ENCODE data around the gene SDHA.
"Not testable (repeated sequence)": the region's sequence is repeated elsewhere in the genome, so short reads cannot be mapped to it uniquely, and the experiment has no call there.

The SDHA gene

DNA sequence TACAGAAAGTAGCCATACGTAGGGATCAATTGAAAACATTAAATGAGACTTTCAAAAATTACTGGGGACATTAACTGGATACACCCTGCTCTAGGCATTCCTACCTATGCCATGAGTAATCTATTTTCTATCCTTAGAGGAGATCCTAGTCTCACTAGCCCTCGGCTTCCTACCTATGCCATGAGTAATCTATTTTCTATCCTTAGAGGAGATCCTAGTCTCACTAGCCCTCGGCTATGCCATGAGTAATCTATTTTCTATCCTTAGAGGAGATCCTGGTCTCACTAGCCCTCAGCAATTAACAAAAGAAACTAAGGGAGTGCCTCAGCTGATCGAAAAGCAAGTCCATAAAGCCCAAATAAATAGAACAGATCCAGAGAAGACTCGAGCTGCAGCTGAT, 27.6 kb downstream of the SDHA start:
- H3K4me1 ChIP-seq (ENCODE audit: low read length); H3K79me2 ChIP-seq (ENCODE audit: low read length); H4K20me1 ChIP-seq (ENCODE audit: insufficient read depth, low read length); H3K4me2 ChIP-seq (ENCODE audit: low read length); H3K27me3 ChIP-seq (ENCODE audit: low read depth, low read length); H3K9me3 ChIP-seq (ENCODE audit: insufficient read depth, low read length); H2AFZ ChIP-seq (ENCODE audit: low read depth, low read length); H3K36me3 ChIP-seq (replicated peaks; ENCODE audit: low read depth, low read length); H3K9ac ChIP-seq (ENCODE audit: low read length); H3K27ac ChIP-seq (ENCODE audit: low read length); H3K4me3 ChIP-seq (ENCODE audit: low read length): not testable (repeated sequence)

DNA sequence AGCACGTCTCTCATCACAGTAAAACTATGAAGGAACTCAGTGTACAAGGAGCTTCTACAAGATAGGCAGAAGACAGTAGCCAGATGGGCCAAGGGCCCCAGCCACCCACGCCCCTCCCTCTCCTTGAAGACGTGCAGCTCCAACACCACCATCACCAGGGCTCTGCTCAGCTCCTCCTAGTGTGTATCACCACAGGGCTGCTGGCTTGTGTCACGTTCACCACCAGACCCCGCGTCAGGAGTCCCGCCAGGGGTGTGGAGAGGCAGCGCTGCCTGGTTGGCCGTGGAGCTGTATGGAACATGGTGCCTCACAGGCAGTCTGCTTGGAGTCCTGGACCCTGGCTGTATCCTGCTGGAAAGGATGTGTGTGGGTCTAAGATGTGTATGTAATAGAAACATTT, 32.3 kb downstream of the SDHA start:
- not testable (repeated sequence) for H3K9me3 ChIP-seq (ENCODE audit: insufficient read depth, low read length); H3K9ac ChIP-seq (ENCODE audit: low read length); H4K20me1 ChIP-seq (ENCODE audit: insufficient read depth, low read length); H3K4me3 ChIP-seq (ENCODE audit: low read length); H3K27ac ChIP-seq (ENCODE audit: low read length); H2AFZ ChIP-seq (ENCODE audit: low read depth, low read length); H3K27me3 ChIP-seq (ENCODE audit: low read depth, low read length); H3K4me1 ChIP-seq (ENCODE audit: low read length); H3K4me2 ChIP-seq (ENCODE audit: low read length); H3K36me3 ChIP-seq (replicated peaks; ENCODE audit: low read depth, low read length); H3K79me2 ChIP-seq (ENCODE audit: low read length)

DNA sequence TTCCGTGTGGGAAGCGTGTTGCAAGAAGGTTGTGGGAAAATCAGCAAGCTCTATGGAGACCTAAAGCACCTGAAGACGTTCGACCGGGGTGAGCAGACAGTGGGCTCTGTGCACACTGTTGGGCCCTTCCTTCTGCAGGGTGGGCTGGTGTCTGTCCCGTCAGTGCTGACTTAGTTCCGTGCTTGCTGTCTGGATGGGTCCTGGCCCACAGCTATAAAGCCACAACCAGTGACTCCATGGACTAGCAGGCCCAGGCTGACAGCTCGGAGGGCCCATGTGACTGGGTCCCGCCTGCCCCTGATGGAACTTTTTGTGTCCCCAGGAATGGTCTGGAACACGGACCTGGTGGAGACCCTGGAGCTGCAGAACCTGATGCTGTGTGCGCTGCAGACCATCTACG, 32.9 kb downstream of the SDHA start:
- not testable (repeated sequence) for H3K36me3 ChIP-seq (replicated peaks; ENCODE audit: low read depth, low read length); H2AFZ ChIP-seq (ENCODE audit: low read depth, low read length); H3K9me3 ChIP-seq (ENCODE audit: insufficient read depth, low read length); H3K9ac ChIP-seq (ENCODE audit: low read length); H3K4me3 ChIP-seq (ENCODE audit: low read length); H3K27me3 ChIP-seq (ENCODE audit: low read depth, low read length); H3K4me1 ChIP-seq (ENCODE audit: low read length); H3K27ac ChIP-seq (ENCODE audit: low read length); H4K20me1 ChIP-seq (ENCODE audit: insufficient read depth, low read length); H3K4me2 ChIP-seq (ENCODE audit: low read length); H3K79me2 ChIP-seq (ENCODE audit: low read length)

DNA sequence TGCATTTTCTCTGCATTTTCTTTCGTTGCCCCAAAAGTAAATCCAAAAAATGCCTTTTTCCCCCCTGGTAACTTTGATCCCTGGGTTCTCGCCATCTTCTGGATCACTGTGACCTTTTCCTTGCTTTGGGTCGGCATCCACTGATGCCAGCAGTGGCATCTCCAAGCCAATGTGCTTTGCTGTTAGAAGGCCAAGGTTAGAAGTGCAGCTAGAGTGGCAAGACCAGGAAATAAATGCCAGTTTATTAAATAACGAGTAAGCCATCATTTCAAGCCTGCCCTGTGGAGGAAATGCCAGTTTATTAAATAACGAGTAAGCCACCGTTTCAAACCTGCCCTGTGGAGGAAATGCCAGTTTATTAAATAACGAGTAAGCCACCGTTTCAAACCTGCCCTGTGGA, 33.4 kb downstream of the SDHA start:
- H4K20me1 ChIP-seq (ENCODE audit: insufficient read depth, low read length); H2AFZ ChIP-seq (ENCODE audit: low read depth, low read length); H3K27ac ChIP-seq (ENCODE audit: low read length); H3K4me2 ChIP-seq (ENCODE audit: low read length); H3K27me3 ChIP-seq (ENCODE audit: low read depth, low read length); H3K36me3 ChIP-seq (replicated peaks; ENCODE audit: low read depth, low read length); H3K4me1 ChIP-seq (ENCODE audit: low read length); H3K9me3 ChIP-seq (ENCODE audit: insufficient read depth, low read length); H3K9ac ChIP-seq (ENCODE audit: low read length); H3K79me2 ChIP-seq (ENCODE audit: low read length); H3K4me3 ChIP-seq (ENCODE audit: low read length): not testable (repeated sequence)

DNA sequence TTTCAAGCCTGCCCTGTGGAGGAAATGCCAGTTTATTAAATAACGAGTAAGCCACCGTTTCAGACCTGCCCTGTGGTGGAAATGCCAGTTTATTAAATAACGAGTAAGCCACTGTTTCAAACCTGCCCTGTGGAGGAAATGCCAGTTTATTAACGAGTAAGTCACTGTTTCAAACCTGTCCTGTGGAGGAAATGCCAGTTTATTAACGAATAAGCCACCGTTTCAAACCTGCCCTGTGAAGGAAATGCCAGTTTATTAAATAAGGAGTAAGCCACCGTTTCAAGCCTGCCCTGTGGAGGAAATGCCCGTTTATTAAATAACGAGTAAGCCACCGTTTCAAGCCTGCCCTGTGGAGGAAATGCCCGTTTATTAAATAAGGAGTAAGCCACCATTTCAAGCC, 33.9 kb downstream of the SDHA start:
- H3K9me3 ChIP-seq (ENCODE audit: insufficient read depth, low read length); H3K4me2 ChIP-seq (ENCODE audit: low read length); H2AFZ ChIP-seq (ENCODE audit: low read depth, low read length); H3K36me3 ChIP-seq (replicated peaks; ENCODE audit: low read depth, low read length); H3K4me1 ChIP-seq (ENCODE audit: low read length); H3K27me3 ChIP-seq (ENCODE audit: low read depth, low read length); H3K9ac ChIP-seq (ENCODE audit: low read length); H3K4me3 ChIP-seq (ENCODE audit: low read length); H3K79me2 ChIP-seq (ENCODE audit: low read length); H3K27ac ChIP-seq (ENCODE audit: low read length); H4K20me1 ChIP-seq (ENCODE audit: insufficient read depth, low read length): not testable (repeated sequence)

DNA sequence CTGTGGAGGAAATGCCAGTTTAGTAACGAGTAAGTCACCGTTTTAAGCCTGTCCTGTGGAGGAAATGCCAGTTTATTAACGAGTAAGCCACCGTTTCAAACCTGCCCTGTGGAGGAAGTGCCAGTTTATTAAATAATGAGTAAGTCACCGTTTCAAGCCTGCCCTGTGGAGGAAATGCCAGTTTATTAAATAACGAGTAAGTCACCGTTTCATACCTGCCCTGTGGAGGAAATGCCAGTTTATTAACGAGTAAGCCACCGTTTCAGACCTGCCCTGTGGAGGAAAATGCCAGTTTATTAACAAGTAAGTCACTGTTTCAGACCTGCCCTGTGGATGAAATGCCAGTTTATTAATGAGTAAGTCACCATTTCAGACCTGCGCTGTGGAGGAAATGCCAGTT, 34.4 kb downstream of the SDHA start:
- no peak overlapping the region for H3K9ac ChIP-seq (ENCODE audit: low read length)
- H3K4me2 ChIP-seq (ENCODE audit: low read length): no peak overlapping the region
- TF ChIP-seq EZH2phosphoT487 (IDR thresholded peaks at IDR 0.05; ENCODE audit: low read depth): no peak
- TF ChIP-seq, protein P1, sequence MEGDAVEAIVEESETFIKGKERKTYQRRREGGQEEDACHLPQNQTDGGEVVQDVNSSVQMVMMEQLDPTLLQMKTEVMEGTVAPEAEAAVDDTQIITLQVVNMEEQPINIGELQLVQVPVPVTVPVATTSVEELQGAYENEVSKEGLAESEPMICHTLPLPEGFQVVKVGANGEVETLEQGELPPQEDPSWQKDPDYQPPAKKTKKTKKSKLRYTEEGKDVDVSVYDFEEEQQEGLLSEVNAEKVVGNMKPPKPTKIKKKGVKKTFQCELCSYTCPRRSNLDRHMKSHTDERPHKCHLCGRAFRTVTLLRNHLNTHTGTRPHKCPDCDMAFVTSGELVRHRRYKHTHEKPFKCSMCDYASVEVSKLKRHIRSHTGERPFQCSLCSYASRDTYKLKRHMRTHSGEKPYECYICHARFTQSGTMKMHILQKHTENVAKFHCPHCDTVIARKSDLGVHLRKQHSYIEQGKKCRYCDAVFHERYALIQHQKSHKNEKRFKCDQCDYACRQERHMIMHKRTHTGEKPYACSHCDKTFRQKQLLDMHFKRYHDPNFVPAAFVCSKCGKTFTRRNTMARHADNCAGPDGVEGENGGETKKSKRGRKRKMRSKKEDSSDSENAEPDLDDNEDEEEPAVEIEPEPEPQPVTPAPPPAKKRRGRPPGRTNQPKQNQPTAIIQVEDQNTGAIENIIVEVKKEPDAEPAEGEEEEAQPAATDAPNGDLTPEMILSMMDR (IDR thresholded peaks at IDR 0.05; ENCODE audit: low read depth, low read length): no peak
- H3K36me3 ChIP-seq (replicated peaks; ENCODE audit: low read depth, low read length): no peaks in the 10 kb centered on the region
- no peaks in the 10 kb centered on the region for H3K79me2 ChIP-seq (ENCODE audit: low read length)
- H4K20me1 ChIP-seq (ENCODE audit: insufficient read depth, low read length): no peaks in the 10 kb centered on the region
- H3K9me3 ChIP-seq (ENCODE audit: insufficient read depth, low read length): no peaks in the 10 kb centered on the region
- no peaks in the 10 kb centered on the region for H3K4me1 ChIP-seq (ENCODE audit: low read length)
- H3K27ac ChIP-seq (ENCODE audit: low read length): no peak overlapping the region
- H2AFZ ChIP-seq (ENCODE audit: low read depth, low read length): no peak overlapping the region
- no peaks in the 10 kb centered on the region for H3K27me3 ChIP-seq (ENCODE audit: low read depth, low read length)
- H3K4me3 ChIP-seq (ENCODE audit: low read length): no peak overlapping the region

DNA sequence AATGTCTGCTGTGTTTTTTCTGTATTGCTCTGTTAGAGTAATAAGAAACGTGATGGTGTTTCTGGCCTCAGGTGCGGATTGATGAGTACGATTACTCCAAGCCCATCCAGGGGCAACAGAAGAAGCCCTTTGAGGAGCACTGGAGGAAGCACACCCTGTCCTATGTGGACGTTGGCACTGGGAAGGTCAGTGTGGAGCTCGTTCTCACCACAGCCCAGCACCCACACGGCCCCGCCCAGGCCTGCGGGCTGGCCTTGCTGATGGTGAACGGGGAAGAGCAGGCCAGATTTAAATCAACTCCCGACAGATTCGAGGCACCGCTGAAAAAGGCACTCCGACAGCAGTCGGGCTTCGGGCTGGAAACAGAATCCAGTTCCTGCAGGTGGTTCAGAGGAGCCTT, 36.2 kb downstream of the SDHA start:
- not testable (repeated sequence) for H3K9me3 ChIP-seq (ENCODE audit: insufficient read depth, low read length); H3K27me3 ChIP-seq (ENCODE audit: low read depth, low read length); H3K4me3 ChIP-seq (ENCODE audit: low read length); H3K79me2 ChIP-seq (ENCODE audit: low read length); H2AFZ ChIP-seq (ENCODE audit: low read depth, low read length); H3K4me1 ChIP-seq (ENCODE audit: low read length); H3K9ac ChIP-seq (ENCODE audit: low read length); H3K27ac ChIP-seq (ENCODE audit: low read length); H3K4me2 ChIP-seq (ENCODE audit: low read length); H3K36me3 ChIP-seq (replicated peaks; ENCODE audit: low read depth, low read length); H4K20me1 ChIP-seq (ENCODE audit: insufficient read depth, low read length)

DNA sequence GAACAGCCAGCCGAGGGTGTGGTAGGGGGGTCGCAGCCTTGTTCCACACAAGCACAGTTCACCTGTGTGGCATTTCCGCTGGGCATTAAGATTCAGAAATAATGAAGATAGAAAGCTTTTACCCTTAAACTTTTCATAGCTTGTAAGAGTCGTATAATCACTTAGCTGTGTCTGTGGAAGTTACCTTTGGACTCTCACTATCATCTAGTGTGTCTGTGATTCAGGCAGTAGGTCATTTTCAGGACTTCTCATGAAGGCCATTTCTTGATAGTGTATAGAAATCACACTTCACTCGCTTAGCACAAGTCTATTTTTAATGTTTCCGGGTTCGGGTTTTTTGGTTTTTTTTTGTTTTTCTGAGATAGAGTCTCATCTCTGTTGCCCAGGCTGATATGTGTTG, 37.0 kb downstream of the SDHA start:
- H2AFZ ChIP-seq (ENCODE audit: low read depth, low read length); H3K36me3 ChIP-seq (replicated peaks; ENCODE audit: low read depth, low read length); H3K27me3 ChIP-seq (ENCODE audit: low read depth, low read length); H3K9ac ChIP-seq (ENCODE audit: low read length); H3K4me1 ChIP-seq (ENCODE audit: low read length); H3K79me2 ChIP-seq (ENCODE audit: low read length); H4K20me1 ChIP-seq (ENCODE audit: insufficient read depth, low read length); H3K27ac ChIP-seq (ENCODE audit: low read length); H3K9me3 ChIP-seq (ENCODE audit: insufficient read depth, low read length); H3K4me2 ChIP-seq (ENCODE audit: low read length); H3K4me3 ChIP-seq (ENCODE audit: low read length): not testable (repeated sequence)

DNA sequence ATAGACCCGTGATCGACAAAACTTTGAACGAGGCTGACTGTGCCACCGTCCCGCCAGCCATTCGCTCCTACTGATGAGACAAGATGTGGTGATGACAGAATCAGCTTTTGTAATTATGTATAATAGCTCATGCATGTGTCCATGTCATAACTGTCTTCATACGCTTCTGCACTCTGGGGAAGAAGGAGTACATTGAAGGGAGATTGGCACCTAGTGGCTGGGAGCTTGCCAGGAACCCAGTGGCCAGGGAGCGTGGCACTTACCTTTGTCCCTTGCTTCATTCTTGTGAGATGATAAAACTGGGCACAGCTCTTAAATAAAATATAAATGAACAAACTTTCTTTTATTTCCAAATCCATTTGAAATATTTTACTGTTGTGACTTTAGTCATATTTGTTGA, 38.2 kb downstream of the SDHA start:
- H3K4me2 ChIP-seq (ENCODE audit: low read length); H3K4me3 ChIP-seq (ENCODE audit: low read length); H3K4me1 ChIP-seq (ENCODE audit: low read length); H3K27me3 ChIP-seq (ENCODE audit: low read depth, low read length); H4K20me1 ChIP-seq (ENCODE audit: insufficient read depth, low read length); H3K27ac ChIP-seq (ENCODE audit: low read length); H3K36me3 ChIP-seq (replicated peaks; ENCODE audit: low read depth, low read length); H3K9me3 ChIP-seq (ENCODE audit: insufficient read depth, low read length); H2AFZ ChIP-seq (ENCODE audit: low read depth, low read length); H3K9ac ChIP-seq (ENCODE audit: low read length); H3K79me2 ChIP-seq (ENCODE audit: low read length): not testable (repeated sequence)

All from OCI-LY3 (cell line).